Measurements from ENCODE around the gene ADAMTS9. TPM values are rescaled to one million over a fixed set of nuclear protein-coding genes. Genes with fewer than 3 reads are reported as not detected.

Gene ADAMTS9
- total RNA-seq, 2 donors from 2014 or later: 27.2 to 54.7 TPM

GRCh38 chr3:64530434-64531049 is 157.3 kb downstream of the ADAMTS9 start:
- Histone ChIP-seq H3K4me3 (no peak overlapping the region), H3K36me3 (replicated peaks in 1 of 2; ENCODE audit: insufficient read depth in 1 of 2, low read depth in 2 of 2) (no peaks in the 10 kb centered on the region), H3K27me3 (no peaks in the 10 kb centered on the region), H3K27ac (no peak overlapping the region), H3K4me1 (peaks cover 9% of the 10 kb centered on the region), H3K9me3 (no peaks in the 10 kb centered on the region)
- WGBS, 2 donors: 6 to 9% methylated on average over 8 of the region's 8 CpGs
- DNase-seq: peak; percentile 57 to 75 (median 69)
- peak; percentile 58 for ATAC-seq
- TF ChIP-seq, protein P1, sequence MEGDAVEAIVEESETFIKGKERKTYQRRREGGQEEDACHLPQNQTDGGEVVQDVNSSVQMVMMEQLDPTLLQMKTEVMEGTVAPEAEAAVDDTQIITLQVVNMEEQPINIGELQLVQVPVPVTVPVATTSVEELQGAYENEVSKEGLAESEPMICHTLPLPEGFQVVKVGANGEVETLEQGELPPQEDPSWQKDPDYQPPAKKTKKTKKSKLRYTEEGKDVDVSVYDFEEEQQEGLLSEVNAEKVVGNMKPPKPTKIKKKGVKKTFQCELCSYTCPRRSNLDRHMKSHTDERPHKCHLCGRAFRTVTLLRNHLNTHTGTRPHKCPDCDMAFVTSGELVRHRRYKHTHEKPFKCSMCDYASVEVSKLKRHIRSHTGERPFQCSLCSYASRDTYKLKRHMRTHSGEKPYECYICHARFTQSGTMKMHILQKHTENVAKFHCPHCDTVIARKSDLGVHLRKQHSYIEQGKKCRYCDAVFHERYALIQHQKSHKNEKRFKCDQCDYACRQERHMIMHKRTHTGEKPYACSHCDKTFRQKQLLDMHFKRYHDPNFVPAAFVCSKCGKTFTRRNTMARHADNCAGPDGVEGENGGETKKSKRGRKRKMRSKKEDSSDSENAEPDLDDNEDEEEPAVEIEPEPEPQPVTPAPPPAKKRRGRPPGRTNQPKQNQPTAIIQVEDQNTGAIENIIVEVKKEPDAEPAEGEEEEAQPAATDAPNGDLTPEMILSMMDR (IDR thresholded peaks at IDR 0.05): peak; percentile 14 to 80 (median 70)
- no peak for TF ChIP-seq POLR2A (IDR thresholded peaks at IDR 0.05)
- intact Hi-C loops (cut with DNase I): no loop called here

GRCh38 chr3:64523324-64523723 is 164.5 kb downstream of the ADAMTS9 start:
- Histone ChIP-seq H3K36me3 (replicated peaks in 1 of 2; ENCODE audit: insufficient read depth in 1 of 2, low read depth in 2 of 2) (no peaks in the 10 kb centered on the region), H3K4me1 (no peaks in the 10 kb centered on the region), H3K4me3 (no peak overlapping the region), H3K9me3 (peaks cover 0 to 8% (median 0%) of the 10 kb centered on the region in 3 donors), H3K27ac (no peak overlapping the region), H3K27me3 (no peaks in the 10 kb centered on the region)
- WGBS, 2 donors: 56% methylated on average over 3 of the region's 3 CpGs
- intact Hi-C loops (cut with DNase I): no loop called here
- TF ChIP-seq, protein P1 (IDR thresholded peaks at IDR 0.05): no peak
- TF ChIP-seq POLR2A (IDR thresholded peaks at IDR 0.05): no peak
- ATAC-seq (no peak), DNase-seq (no peak)

- 70 to 74% methylated on average over 3 of the region's 3 CpGs for WGBS, 2 donors
- H3K4me1 ChIP-seq: no peaks in the 10 kb centered on the region
- no peak for DNase-seq
- no peak for ATAC-seq
- TF ChIP-seq POLR2A (IDR thresholded peaks at IDR 0.05): no peak
- TF ChIP-seq, protein P1 (IDR thresholded peaks at IDR 0.05): no peak
- H3K9me3 ChIP-seq: peaks cover 0 to 8% (median 0%) of the 10 kb centered on the region in 3 donors
- H3K4me3 ChIP-seq: no peak overlapping the region
- intact Hi-C loops (cut with DNase I): no loop called here
- H3K27ac ChIP-seq: no peak overlapping the region
- no peaks in the 10 kb centered on the region for H3K36me3 ChIP-seq (replicated peaks in 1 of 2; ENCODE audit: insufficient read depth in 1 of 2, low read depth in 2 of 2)
- no peaks in the 10 kb centered on the region for H3K27me3 ChIP-seq
Observed at GRCh38 chr3:64520334-64520733, 167.5 kb downstream of the ADAMTS9 start.

- Histone ChIP-seq H3K4me1 (no peaks in the 10 kb centered on the region), H3K36me3 (replicated peaks in 1 of 2; ENCODE audit: insufficient read depth in 1 of 2, low read depth in 2 of 2) (no peaks in the 10 kb centered on the region), H3K27ac (no peak overlapping the region), H3K27me3 (no peaks in the 10 kb centered on the region), H3K9me3 (peaks cover 0 to 8% (median 0%) of the 10 kb centered on the region in 3 donors), H3K4me3 (no peak overlapping the region)
- WGBS, 2 donors: 80 to 86% methylated on average over 1 of the region's 1 CpG
- TF ChIP-seq, protein P1 (IDR thresholded peaks at IDR 0.05): no peak
- no peak for TF ChIP-seq POLR2A (IDR thresholded peaks at IDR 0.05)
- DNase-seq: no peak
- intact Hi-C loops (cut with DNase I): no loop called here
- no peak for ATAC-seq
Observed at GRCh38 chr3:64518950-64519349, 168.8 kb downstream of the ADAMTS9 start.

GRCh38 chr3:64518496-64518895 is 169.3 kb downstream of the ADAMTS9 start:
- WGBS, 2 donors: 66 to 84% methylated on average over 6 of the region's 6 CpGs
- no peak overlapping the region for H3K27ac ChIP-seq
- no peaks in the 10 kb centered on the region for H3K4me1 ChIP-seq
- ATAC-seq (no peak), DNase-seq (no peak)
- H3K9me3 ChIP-seq: peaks cover 0 to 6% (median 0%) of the 10 kb centered on the region in 3 donors
- H3K27me3 ChIP-seq: no peaks in the 10 kb centered on the region
- H3K4me3 ChIP-seq: no peak overlapping the region
- no peak for TF ChIP-seq POLR2A (IDR thresholded peaks at IDR 0.05)
- TF ChIP-seq, protein P1 (IDR thresholded peaks at IDR 0.05): no peak
- intact Hi-C loops (cut with DNase I): no loop called here
- H3K36me3 ChIP-seq (replicated peaks in 1 of 2; ENCODE audit: insufficient read depth in 1 of 2, low read depth in 2 of 2): no peaks in the 10 kb centered on the region
